ENCODE measurements around the gene FAM120A. TPM values are rescaled to one million over a fixed set of nuclear protein-coding genes. Genes with fewer than 3 reads are reported as not detected.

FAM120A gene
- polyA plus RNA-seq, 1 donor from 2014 or later: 8.9 TPM

DNA sequence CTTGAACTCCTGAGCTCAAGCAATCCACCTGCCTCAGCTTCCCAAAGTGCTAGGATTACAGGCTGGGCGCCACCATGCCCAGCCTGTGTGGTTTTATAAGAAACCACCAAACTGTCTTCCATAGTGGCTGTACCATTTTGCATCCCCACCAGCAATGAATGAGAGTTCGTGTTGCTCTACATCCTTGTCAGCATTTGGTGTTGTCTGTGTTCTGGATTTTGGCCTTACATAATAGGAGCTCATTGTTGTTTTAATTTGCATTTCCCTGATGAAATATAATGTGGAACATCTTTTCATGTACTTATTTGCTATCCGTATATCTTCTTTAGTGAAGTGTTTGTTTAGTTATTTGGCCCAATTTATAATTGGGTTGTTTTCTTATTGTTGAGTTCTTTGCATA, 154.7 kb downstream of the FAM120A start:
- H3K27ac ChIP-seq (ENCODE audit: low read length): no peak overlapping the region
- H3K9me2 ChIP-seq (ENCODE audit: insufficient read depth, low read length): no peaks in the 10 kb centered on the region
- TF ChIP-seq EP300 (conservative IDR thresholded peaks at IDR 0.05; ENCODE audit: poor library complexity, severe bottlenecking) (no peak), MXI1 (conservative IDR thresholded peaks at IDR 0.05; ENCODE audit: poor library complexity, severe bottlenecking) (no peak), EZH2 (IDR thresholded peaks at IDR 0.05; ENCODE audit: borderline replicate concordance, insufficient read depth, low read length, poor library complexity, severe bottlenecking) (no peak), SMC3 (conservative IDR thresholded peaks at IDR 0.05; ENCODE audit: poor library complexity) (no peak), TAF1 (IDR thresholded peaks at IDR 0.05; ENCODE audit: low read depth) (no peak), POLR2AphosphoS5 (IDR thresholded peaks at IDR 0.05) (no peak)
- TF ChIP-seq, protein P1, sequence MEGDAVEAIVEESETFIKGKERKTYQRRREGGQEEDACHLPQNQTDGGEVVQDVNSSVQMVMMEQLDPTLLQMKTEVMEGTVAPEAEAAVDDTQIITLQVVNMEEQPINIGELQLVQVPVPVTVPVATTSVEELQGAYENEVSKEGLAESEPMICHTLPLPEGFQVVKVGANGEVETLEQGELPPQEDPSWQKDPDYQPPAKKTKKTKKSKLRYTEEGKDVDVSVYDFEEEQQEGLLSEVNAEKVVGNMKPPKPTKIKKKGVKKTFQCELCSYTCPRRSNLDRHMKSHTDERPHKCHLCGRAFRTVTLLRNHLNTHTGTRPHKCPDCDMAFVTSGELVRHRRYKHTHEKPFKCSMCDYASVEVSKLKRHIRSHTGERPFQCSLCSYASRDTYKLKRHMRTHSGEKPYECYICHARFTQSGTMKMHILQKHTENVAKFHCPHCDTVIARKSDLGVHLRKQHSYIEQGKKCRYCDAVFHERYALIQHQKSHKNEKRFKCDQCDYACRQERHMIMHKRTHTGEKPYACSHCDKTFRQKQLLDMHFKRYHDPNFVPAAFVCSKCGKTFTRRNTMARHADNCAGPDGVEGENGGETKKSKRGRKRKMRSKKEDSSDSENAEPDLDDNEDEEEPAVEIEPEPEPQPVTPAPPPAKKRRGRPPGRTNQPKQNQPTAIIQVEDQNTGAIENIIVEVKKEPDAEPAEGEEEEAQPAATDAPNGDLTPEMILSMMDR (IDR thresholded peaks at IDR 0.05; ENCODE audit: poor library complexity, severe bottlenecking): no peak
- no peak overlapping the region for H3K9ac ChIP-seq (ENCODE audit: low read length)
- H3K36me3 ChIP-seq (ENCODE audit: insufficient read depth, low read length): no peaks in the 10 kb centered on the region
- no peaks in the 10 kb centered on the region for H3F3A ChIP-seq (ENCODE audit: insufficient read depth, low read length, poor library complexity, severe bottlenecking)
- H3K27me3 ChIP-seq (ENCODE audit: insufficient read depth, low read depth, low read length): no peaks in the 10 kb centered on the region
- H3K4me3 ChIP-seq (ENCODE audit: low read length): no peak overlapping the region
- no peaks in the 10 kb centered on the region for H4K20me1 ChIP-seq (ENCODE audit: insufficient read depth)
- peaks cover 9% of the 10 kb centered on the region for H3K9me3 ChIP-seq (ENCODE audit: low read length)
- no peak overlapping the region for H3K4me2 ChIP-seq (ENCODE audit: low read length)
- H2AFZ ChIP-seq (ENCODE audit: low read depth, low read length): no peak overlapping the region
- peaks cover 39% of the 10 kb centered on the region for H3K79me2 ChIP-seq (replicated peaks; ENCODE audit: insufficient read depth, low read length)

DNA sequence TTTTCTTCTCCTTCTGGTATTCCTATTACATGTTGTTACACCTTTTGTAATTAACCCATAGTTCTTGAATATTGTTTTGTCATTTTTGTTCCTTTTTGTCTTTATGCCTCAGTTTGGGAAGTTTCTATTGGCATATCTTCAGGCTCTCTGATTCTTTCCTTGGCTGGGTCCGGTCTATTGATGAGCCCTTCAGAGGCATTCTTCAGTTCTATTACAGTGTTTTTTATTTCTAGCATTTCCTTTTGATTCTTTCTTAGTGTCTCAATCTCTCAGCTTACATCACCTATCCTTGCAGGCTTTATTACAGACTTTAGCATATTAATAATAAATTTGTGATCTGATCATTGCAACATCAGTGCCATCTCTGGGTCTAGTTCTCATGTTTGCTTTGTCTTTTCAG, 158.7 kb downstream of the FAM120A start:
- Histone ChIP-seq H3K4me2 (ENCODE audit: low read length) (no peak overlapping the region), H3K79me2 (replicated peaks; ENCODE audit: insufficient read depth, low read length) (peaks cover 46% of the 10 kb centered on the region), H3K9ac (ENCODE audit: low read length) (no peak overlapping the region), H3K27me3 (ENCODE audit: insufficient read depth, low read depth, low read length) (no peaks in the 10 kb centered on the region), H2AFZ (ENCODE audit: low read depth, low read length) (no peak overlapping the region), H4K20me1 (ENCODE audit: insufficient read depth) (no peaks in the 10 kb centered on the region), H3K36me3 (ENCODE audit: insufficient read depth, low read length) (no peaks in the 10 kb centered on the region), H3K9me2 (ENCODE audit: insufficient read depth, low read length) (no peaks in the 10 kb centered on the region), H3K27ac (ENCODE audit: low read length) (no peak overlapping the region), H3F3A (ENCODE audit: insufficient read depth, low read length, poor library complexity, severe bottlenecking) (no peaks in the 10 kb centered on the region), H3K4me3 (ENCODE audit: low read length) (no peak overlapping the region), H3K9me3 (ENCODE audit: low read length) (peaks cover 6% of the 10 kb centered on the region)
- TF ChIP-seq MXI1 (conservative IDR thresholded peaks at IDR 0.05; ENCODE audit: poor library complexity, severe bottlenecking) (no peak), SMC3 (conservative IDR thresholded peaks at IDR 0.05; ENCODE audit: poor library complexity) (no peak), TAF1 (IDR thresholded peaks at IDR 0.05; ENCODE audit: low read depth) (no peak), EZH2 (IDR thresholded peaks at IDR 0.05; ENCODE audit: borderline replicate concordance, insufficient read depth, low read length, poor library complexity, severe bottlenecking) (no peak), EP300 (conservative IDR thresholded peaks at IDR 0.05; ENCODE audit: poor library complexity, severe bottlenecking) (no peak), RAD21 (conservative IDR thresholded peaks at IDR 0.05) (no peak), POLR2AphosphoS5 (IDR thresholded peaks at IDR 0.05) (no peak)
- TF ChIP-seq, protein P1 (IDR thresholded peaks at IDR 0.05; ENCODE audit: poor library complexity, severe bottlenecking): no peak
- TF ChIP-seq, protein P2, sequence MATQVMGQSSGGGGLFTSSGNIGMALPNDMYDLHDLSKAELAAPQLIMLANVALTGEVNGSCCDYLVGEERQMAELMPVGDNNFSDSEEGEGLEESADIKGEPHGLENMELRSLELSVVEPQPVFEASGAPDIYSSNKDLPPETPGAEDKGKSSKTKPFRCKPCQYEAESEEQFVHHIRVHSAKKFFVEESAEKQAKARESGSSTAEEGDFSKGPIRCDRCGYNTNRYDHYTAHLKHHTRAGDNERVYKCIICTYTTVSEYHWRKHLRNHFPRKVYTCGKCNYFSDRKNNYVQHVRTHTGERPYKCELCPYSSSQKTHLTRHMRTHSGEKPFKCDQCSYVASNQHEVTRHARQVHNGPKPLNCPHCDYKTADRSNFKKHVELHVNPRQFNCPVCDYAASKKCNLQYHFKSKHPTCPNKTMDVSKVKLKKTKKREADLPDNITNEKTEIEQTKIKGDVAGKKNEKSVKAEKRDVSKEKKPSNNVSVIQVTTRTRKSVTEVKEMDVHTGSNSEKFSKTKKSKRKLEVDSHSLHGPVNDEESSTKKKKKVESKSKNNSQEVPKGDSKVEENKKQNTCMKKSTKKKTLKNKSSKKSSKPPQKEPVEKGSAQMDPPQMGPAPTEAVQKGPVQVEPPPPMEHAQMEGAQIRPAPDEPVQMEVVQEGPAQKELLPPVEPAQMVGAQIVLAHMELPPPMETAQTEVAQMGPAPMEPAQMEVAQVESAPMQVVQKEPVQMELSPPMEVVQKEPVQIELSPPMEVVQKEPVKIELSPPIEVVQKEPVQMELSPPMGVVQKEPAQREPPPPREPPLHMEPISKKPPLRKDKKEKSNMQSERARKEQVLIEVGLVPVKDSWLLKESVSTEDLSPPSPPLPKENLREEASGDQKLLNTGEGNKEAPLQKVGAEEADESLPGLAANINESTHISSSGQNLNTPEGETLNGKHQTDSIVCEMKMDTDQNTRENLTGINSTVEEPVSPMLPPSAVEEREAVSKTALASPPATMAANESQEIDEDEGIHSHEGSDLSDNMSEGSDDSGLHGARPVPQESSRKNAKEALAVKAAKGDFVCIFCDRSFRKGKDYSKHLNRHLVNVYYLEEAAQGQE (IDR thresholded peaks at IDR 0.05; ENCODE audit: borderline replicate concordance): no peak

All from neural cell (in vitro differentiated cells).